Activated CD4-positive, alpha-beta T cell treated with anti-CD3 and anti-CD28 coated beads for 36 hours (primary cell): ENCODE results near the gene GNL2. TPM values are rescaled to one million over a fixed set of nuclear protein-coding genes. Genes with fewer than 3 reads are reported as not detected.

ENCODE experiments used
- ATAC-seq: fragments of 200-7000 bp; cut with Tn5 transposase; one replicate; pipeline ENCODE4 v1.10.0; 2021; ENCODE audit warnings: mild to moderate bottlenecking, moderate library complexity
- CTCF ChIA-PET: fragments of 350-600 bp; sonication (Branson Sonifier 250); formaldehyde crosslinking; loops from one replicate; lab custom pipeline; 2021; ENCODE audit warnings: antibody characterized with exemption; lab: Charles Lee
- POLR2A ChIA-PET: fragments of 350-600 bp; sonication (Branson Sonifier 250); formaldehyde crosslinking; loops from one replicate; lab custom pipeline; 2021; ENCODE audit warnings: antibody characterized with exemption, inconsistent platforms; lab: Charles Lee
- DNase-seq: peaks from one replicate; pipeline ENCODE4 v3.0.0-alpha.2; 2020
- H3K27ac Mint-ChIP-seq: one replicate; pipeline ENCODE4 v1.8.0; 2021; ENCODE audit warnings: mixed read lengths
- H3K27me3 Mint-ChIP-seq: one replicate; pipeline ENCODE4 v1.8.0; 2021; ENCODE audit warnings: mixed read lengths
- H3K36me3 Mint-ChIP-seq: one replicate; pipeline ENCODE4 v1.8.0; 2021; ENCODE audit warnings: low read depth, mixed read lengths
- H3K4me1 Mint-ChIP-seq: one replicate; pipeline ENCODE4 v1.8.0; 2021; ENCODE audit warnings: mixed read lengths
- H3K4me3 Mint-ChIP-seq: one replicate; pipeline ENCODE4 v1.8.0; 2021; ENCODE audit warnings: mild to moderate bottlenecking, moderate library complexity, mixed read lengths
- H3K9me3 Mint-ChIP-seq: one replicate; pipeline ENCODE4 v1.8.0; 2021; ENCODE audit warnings: low read depth, mixed read lengths
- intact Hi-C, 2 experiments: fragments of 100-400 bp; cut with DNase I in 1 of 2; cut with micrococcal nuclease in 1 of 2; formaldehyde crosslinking; loops; one replicate each; pipeline versions ENCODE4 v1.14.2 to v1.15.1; 2022 to 2024; cut with DNase I, micrococcal nuclease
- total RNA-seq, 2 experiments: library from RNA; stranded (reverse); gene quantifications; one replicate each; pipeline ENCODE4 v1.2.3, GENCODE V29; 2021

Gene GNL2
- total RNA-seq, 2 experiments from 2014 or later, result 82.3 to 98.8 TPM

DNA sequence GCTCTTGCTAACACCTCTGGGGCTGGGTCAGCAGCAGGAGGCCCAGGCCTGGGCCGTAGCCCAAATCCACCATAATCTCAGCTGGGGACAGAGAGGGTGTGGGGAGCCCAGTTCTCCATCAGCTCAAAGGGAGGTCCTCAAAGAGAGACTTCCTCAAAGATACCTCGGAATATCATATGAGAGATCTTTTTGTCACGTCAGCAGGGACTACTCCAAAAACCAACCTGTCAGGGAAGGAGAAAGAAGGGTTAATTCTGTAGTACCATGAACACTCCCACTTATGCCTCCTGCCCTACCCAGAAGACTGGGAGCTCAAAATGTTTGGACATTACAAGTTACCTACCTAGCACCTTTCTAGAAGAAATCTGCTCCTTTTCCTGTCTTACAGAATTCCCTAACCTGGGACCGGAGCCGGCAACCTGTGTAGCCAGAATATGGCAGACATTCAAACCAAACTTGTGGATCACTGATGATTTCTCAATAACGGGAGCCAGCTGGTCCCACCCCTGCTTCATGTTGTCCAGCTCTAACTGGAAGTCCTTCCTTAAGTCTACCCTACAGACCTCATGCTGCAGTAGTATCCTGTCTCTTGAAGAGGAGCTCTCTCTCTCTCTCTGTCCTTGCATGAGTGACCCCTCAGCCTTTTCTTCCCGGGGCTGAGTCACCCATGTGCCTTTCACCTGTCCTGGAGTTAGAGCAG is 34.1 kb upstream of the GNL2 start:
- Mint-ChIP-seq H3K36me3 (no peaks in the 10 kb centered on the region), H3K27ac (no peak overlapping the region), H3K4me3 (no peak overlapping the region), H3K9me3 (no peaks in the 10 kb centered on the region), H3K4me1 (peaks cover 2% of the 10 kb centered on the region), H3K27me3 (peaks cover 55% of the 10 kb centered on the region)
- no peak for ATAC-seq
- intact Hi-C loops, result loop anchor here in 1 of 2 experiments (10.0 kb wide), 1 partner anchor 595 kb away; the partner anchor contains the start of gene GRIK3
- DNase-seq, result no peak
- CTCF ChIA-PET, result interaction anchor here (0.5 to 1.0 kb wide), 3 partner anchors 26 to 1142 kb away, joined by 3 to 4 read pairs (median 3); no protein-coding TSS in a partner anchor
- POLR2A ChIA-PET, result no interaction called here

- DNase-seq (no peak), ATAC-seq (no peak)
- no peak overlapping the region for H3K4me3 Mint-ChIP-seq
- H3K27ac Mint-ChIP-seq, result no peak overlapping the region
- H3K27me3 Mint-ChIP-seq, result peaks cover 56% of the 10 kb centered on the region
- intact Hi-C loops, result no loop called here
- no peaks in the 10 kb centered on the region for H3K9me3 Mint-ChIP-seq
- POLR2A ChIA-PET, result no interaction called here
- CTCF ChIA-PET, result interaction anchor here (0.7 to 1.3 kb wide), 3 partner anchors 14 to 49 kb away, joined by 3 to 4 read pairs (median 3); no protein-coding TSS in a partner anchor
- H3K4me1 Mint-ChIP-seq, result peaks cover under 1% of the 10 kb centered on the region
- H3K36me3 Mint-ChIP-seq, result no peaks in the 10 kb centered on the region
Observed at GRCh38 chr1:37629008-37629407, 33.3 kb upstream of the GNL2 start.

DNA sequence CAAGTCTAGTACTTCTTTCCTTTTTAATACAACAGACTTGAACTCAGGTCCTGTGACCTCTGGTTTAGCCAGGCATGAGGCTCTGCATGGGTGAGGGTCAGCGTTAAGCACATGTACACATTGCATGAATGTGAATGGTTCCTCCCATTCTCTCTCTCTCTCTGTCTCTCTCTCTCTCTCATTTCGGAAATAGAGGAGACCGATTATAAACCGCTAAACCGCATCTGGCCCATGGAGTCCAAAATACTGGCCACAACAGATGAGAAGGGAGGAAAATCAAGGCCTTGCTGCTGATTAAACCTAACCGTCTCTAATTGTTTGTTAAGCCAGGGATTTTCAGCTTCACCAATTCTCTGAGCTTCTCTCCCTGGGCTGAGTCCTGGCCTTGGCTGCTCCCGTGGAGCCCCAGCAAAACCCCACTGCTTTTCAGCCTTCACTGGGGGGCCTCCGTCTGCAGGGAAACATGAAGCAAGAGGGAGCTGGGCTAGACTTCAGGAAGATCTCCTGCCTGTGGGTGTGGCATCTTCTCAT is 32.4 kb upstream of the GNL2 start:
- H3K36me3 Mint-ChIP-seq, result no peaks in the 10 kb centered on the region
- H3K9me3 Mint-ChIP-seq, result no peaks in the 10 kb centered on the region
- no peak for DNase-seq
- no peaks in the 10 kb centered on the region for H3K4me1 Mint-ChIP-seq
- no peak overlapping the region for H3K4me3 Mint-ChIP-seq
- peaks cover 49% of the 10 kb centered on the region for H3K27me3 Mint-ChIP-seq
- ChIA-PET CTCF (interaction anchor here (1.3 kb wide), 1 partner anchor 25 kb away, joined by 4 read pairs; no protein-coding TSS in a partner anchor), POLR2A (no interaction called here)
- H3K27ac Mint-ChIP-seq, result no peak overlapping the region
- intact Hi-C loops, result no loop called here
- ATAC-seq, result no peak

- CTCF ChIA-PET, result interaction anchor here (0.8 to 1.6 kb wide), 3 partner anchors 16 to 386 kb away, joined by 3 to 6 read pairs (median 5); no protein-coding TSS in a partner anchor
Observed at GRCh38 chr1:37622131-37622530, 26.4 kb upstream of the GNL2 start.

GRCh38 chr1:37621326-37621870 is 25.7 kb upstream of the GNL2 start:
- H3K27ac Mint-ChIP-seq, result no peak overlapping the region
- ChIA-PET CTCF (interaction anchor here (1.5 kb wide), 1 partner anchor 19 kb away, joined by 6 read pairs; no protein-coding TSS in a partner anchor), POLR2A (no interaction called here)
- ATAC-seq (no peak), DNase-seq (no peak)
- H3K4me3 Mint-ChIP-seq, result no peak overlapping the region
- H3K27me3 Mint-ChIP-seq, result peaks cover 23% of the 10 kb centered on the region
- H3K36me3 Mint-ChIP-seq, result no peaks in the 10 kb centered on the region
- H3K9me3 Mint-ChIP-seq, result no peaks in the 10 kb centered on the region
- intact Hi-C loops, result no loop called here
- no peaks in the 10 kb centered on the region for H3K4me1 Mint-ChIP-seq

More at GRCh38 chr1:37622131-37622530, 26.4 kb upstream of the GNL2 start:
- H3K9me3 Mint-ChIP-seq, result no peaks in the 10 kb centered on the region
- POLR2A ChIA-PET, result no interaction called here
- no peak for DNase-seq
- no peak overlapping the region for H3K27ac Mint-ChIP-seq
- intact Hi-C loops, result no loop called here
- no peak overlapping the region for H3K4me3 Mint-ChIP-seq
- peaks cover 26% of the 10 kb centered on the region for H3K27me3 Mint-ChIP-seq
- no peaks in the 10 kb centered on the region for H3K4me1 Mint-ChIP-seq
- no peaks in the 10 kb centered on the region for H3K36me3 Mint-ChIP-seq
- ATAC-seq, result no peak

DNA sequence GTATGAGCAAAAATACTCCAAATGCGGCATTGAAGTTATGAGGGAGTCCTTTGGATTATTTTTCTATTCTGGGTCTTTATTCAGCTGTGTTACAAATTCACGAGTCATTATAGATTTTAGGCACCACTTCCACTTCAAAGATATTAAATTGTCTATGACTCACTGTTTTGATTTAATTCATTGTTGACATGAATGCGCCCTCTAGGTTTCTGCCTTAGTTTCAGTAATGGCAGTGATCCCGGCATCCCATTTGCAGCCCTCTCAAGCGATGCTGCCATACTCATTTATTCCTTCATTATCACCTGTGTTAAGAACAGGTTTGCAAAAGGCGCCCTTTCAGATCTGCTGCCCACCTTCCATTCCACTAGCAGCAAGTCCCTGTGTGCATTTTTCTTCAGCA is 25.0 kb upstream of the GNL2 start:
- ChIA-PET CTCF (interaction anchor here (0.6 kb wide), 1 partner anchor 171 kb away, joined by 3 read pairs; no protein-coding TSS in a partner anchor), POLR2A (no interaction called here)
- no peaks in the 10 kb centered on the region for H3K4me1 Mint-ChIP-seq
- H3K36me3 Mint-ChIP-seq, result no peaks in the 10 kb centered on the region
- intact Hi-C loops, result no loop called here
- no peak for ATAC-seq
- DNase-seq, result no peak
- peaks cover 26% of the 10 kb centered on the region for H3K27me3 Mint-ChIP-seq
- no peak overlapping the region for H3K27ac Mint-ChIP-seq
- H3K4me3 Mint-ChIP-seq, result no peak overlapping the region
- H3K9me3 Mint-ChIP-seq, result no peaks in the 10 kb centered on the region

DNA sequence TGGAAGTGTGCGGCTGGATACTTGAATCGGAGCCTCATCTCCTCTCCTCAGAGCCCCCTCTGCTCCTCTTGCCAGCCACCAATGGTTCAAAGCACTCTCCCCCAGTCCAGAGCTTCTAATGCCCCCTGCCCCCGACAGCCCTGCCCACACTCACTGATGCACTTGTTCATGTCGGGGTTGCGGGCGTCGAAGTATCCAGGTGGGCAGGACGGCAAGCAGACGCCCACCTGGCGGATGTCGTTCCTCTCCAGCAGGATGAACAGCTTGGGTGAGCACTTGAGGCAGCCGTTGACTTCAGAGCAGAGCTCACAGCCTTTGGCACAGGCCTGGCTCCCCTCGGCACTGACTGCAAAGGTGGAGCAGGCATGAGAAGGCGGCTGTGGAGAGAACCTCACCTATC is 20.6 kb upstream of the GNL2 start:
- CTCF ChIA-PET, result no interaction called here
- POLR2A ChIA-PET, result no interaction called here
- intact Hi-C loops, result no loop called here
- DNase-seq, result no peak
- no peaks in the 10 kb centered on the region for H3K4me1 Mint-ChIP-seq
- no peaks in the 10 kb centered on the region for H3K9me3 Mint-ChIP-seq
- H3K36me3 Mint-ChIP-seq, result no peaks in the 10 kb centered on the region
- H3K4me3 Mint-ChIP-seq, result no peak overlapping the region
- ATAC-seq, result no peak
- H3K27ac Mint-ChIP-seq, result no peak overlapping the region
- peaks cover 28% of the 10 kb centered on the region for H3K27me3 Mint-ChIP-seq

- POLR2A ChIA-PET, result no interaction called here
Observed at GRCh38 chr1:37614105-37614504, 18.4 kb upstream of the GNL2 start.

GRCh38 chr1:37612186-37612585 is 16.4 kb upstream of the GNL2 start:
- peaks cover 15% of the 10 kb centered on the region for H3K27me3 Mint-ChIP-seq
- intact Hi-C loops, result no loop called here
- H3K9me3 Mint-ChIP-seq, result no peaks in the 10 kb centered on the region
- CTCF ChIA-PET, result interaction anchor here (0.6 to 1.4 kb wide), 2 partner anchors 10 to 414 kb away, joined by 3 read pairs; no protein-coding TSS in a partner anchor
- ATAC-seq, result no peak
- no peaks in the 10 kb centered on the region for H3K36me3 Mint-ChIP-seq
- H3K4me3 Mint-ChIP-seq, result no peak overlapping the region
- DNase-seq, result no peak
- H3K27ac Mint-ChIP-seq, result no peak overlapping the region
- H3K4me1 Mint-ChIP-seq, result no peaks in the 10 kb centered on the region
- POLR2A ChIA-PET, result no interaction called here

More at GRCh38 chr1:37614105-37614504, 18.4 kb upstream of the GNL2 start:
- no peak overlapping the region for H3K4me3 Mint-ChIP-seq
- no peaks in the 10 kb centered on the region for H3K9me3 Mint-ChIP-seq
- CTCF ChIA-PET, result interaction anchor here (1.5 kb wide), 1 partner anchor 11 kb away, joined by 10 read pairs; no protein-coding TSS in a partner anchor
- DNase-seq, result no peak
- H3K4me1 Mint-ChIP-seq, result no peaks in the 10 kb centered on the region
- intact Hi-C loops, result no loop called here
- no peak overlapping the region for H3K27ac Mint-ChIP-seq
- no peaks in the 10 kb centered on the region for H3K36me3 Mint-ChIP-seq
- ATAC-seq, result no peak
- H3K27me3 Mint-ChIP-seq, result peaks cover 24% of the 10 kb centered on the region

DNA sequence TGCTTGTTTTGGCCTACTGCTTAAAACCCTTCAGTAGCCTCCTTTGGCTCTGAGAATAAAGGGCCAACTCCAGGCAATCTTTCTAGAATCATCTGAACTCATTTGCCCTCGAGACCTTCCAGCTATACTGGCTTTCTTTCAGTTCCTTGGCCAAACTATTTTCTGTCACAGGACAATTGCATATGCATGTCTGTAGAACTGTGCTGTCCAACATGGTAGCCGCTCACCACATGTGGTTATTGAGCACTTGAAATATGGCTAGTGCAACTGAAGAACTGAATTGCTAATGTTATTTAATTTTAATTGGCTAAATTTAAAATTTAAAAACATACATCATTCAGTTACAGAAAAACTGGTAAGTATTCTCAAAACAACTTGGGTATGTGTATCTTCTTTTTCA is 14.3 kb upstream of the GNL2 start:
- Mint-ChIP-seq H3K9me3 (no peaks in the 10 kb centered on the region), H3K27me3 (peaks cover 2% of the 10 kb centered on the region), H3K36me3 (no peaks in the 10 kb centered on the region), H3K4me1 (no peaks in the 10 kb centered on the region), H3K27ac (no peak overlapping the region), H3K4me3 (no peak overlapping the region)
- ChIA-PET CTCF (interaction anchor here (1.3 kb wide), 1 partner anchor 16 kb away, joined by 4 read pairs; no protein-coding TSS in a partner anchor), POLR2A (no interaction called here)
- intact Hi-C loops, result no loop called here
- ATAC-seq (no peak), DNase-seq (no peak)

- Mint-ChIP-seq H3K36me3 (no peaks in the 10 kb centered on the region), H3K27ac (no peak overlapping the region), H3K9me3 (no peaks in the 10 kb centered on the region), H3K27me3 (peaks cover 2% of the 10 kb centered on the region), H3K4me1 (no peaks in the 10 kb centered on the region), H3K4me3 (no peak overlapping the region)
- ATAC-seq, result no peak
- intact Hi-C loops, result no loop called here
- ChIA-PET CTCF (interaction anchor here (1.3 to 2.0 kb wide), 3 partner anchors 10 to 17 kb away, joined by 4 to 7 read pairs (median 4); no protein-coding TSS in a partner anchor), POLR2A (no interaction called here)
- no peak for DNase-seq
Observed at GRCh38 chr1:37609002-37609401, 13.3 kb upstream of the GNL2 start.
